GM18498 (cell line): ENCODE data around the gene SLC7A6.

Experiments used
- ATAC-seq: cut with Tn5 transposase; IDR thresholded peaks from one replicate; pipeline ENCODE4 v1.9.1; 2021; ENCODE audit warnings: mild to moderate bottlenecking, moderate library complexity; ENCODE audit not compliant: unreplicated experiment

SLC7A6 gene

DNA sequence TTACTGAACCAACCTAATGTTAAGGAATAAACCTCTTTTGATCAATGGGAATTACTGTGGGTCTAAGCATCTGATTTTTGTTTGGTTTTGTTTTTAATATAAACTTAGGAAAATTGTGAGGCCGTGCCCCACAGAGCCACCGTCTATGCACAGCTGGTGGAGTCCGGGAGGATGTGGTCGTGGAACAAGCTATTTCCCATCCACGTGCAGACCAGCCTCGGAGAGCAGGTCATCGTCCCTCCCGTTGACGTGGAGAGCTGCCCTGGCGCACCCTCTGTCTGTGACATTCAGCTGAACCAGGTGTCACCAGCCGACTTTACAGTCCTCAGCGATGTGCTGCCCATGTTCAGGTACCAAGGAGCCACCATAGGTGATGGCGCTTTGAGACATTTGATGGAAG lies 74.9 kb downstream of the SLC7A6 start:
- ATAC-seq: no peak

DNA sequence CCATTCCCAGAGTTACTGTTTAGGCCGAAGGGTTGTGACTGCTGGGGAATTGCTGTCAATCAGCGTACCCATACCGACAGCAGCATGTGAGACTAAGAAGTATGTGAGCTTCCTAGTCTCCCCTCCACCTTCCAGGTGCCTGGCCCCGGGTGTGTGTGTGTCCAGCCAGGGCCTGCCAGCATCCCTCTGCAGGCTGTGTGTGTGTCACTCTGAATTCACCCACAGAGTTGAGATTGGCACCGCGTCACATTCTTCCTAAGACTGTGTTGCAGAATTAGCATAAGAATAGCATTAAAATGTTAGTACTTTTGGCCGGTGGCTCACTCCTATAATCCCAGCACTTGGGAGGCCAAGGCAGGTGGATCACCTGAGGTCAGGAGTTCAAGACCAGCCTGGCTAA lies 78.3 kb downstream of the SLC7A6 start:
- no peak for ATAC-seq

DNA sequence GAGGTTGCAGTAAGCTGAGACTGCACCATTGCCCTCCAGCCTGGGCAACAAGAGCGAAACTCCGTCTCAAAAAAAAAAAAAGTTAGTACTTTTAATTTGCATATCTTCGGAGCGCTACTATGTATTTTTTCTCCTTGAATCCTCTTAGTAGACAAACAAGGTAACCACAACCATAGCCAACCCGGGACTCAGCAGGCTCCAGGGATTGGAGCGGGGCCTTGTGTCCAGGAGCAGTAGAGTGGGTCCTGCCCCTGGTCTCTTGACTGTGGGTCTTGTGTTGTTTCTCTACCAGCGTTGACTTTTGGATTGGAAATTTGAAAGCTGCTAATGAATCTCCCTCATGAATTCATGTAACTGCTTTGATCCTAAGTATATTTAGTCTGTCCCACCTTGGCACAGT lies 78.8 kb downstream of the SLC7A6 start:
- no peak for ATAC-seq

GRCh38 chr16:68344252-68344651 lies 79.9 kb downstream of the SLC7A6 start:
- no peak for ATAC-seq

GRCh38 chr16:68345351-68345810 lies 81.1 kb downstream of the SLC7A6 start:
- no peak for ATAC-seq

DNA sequence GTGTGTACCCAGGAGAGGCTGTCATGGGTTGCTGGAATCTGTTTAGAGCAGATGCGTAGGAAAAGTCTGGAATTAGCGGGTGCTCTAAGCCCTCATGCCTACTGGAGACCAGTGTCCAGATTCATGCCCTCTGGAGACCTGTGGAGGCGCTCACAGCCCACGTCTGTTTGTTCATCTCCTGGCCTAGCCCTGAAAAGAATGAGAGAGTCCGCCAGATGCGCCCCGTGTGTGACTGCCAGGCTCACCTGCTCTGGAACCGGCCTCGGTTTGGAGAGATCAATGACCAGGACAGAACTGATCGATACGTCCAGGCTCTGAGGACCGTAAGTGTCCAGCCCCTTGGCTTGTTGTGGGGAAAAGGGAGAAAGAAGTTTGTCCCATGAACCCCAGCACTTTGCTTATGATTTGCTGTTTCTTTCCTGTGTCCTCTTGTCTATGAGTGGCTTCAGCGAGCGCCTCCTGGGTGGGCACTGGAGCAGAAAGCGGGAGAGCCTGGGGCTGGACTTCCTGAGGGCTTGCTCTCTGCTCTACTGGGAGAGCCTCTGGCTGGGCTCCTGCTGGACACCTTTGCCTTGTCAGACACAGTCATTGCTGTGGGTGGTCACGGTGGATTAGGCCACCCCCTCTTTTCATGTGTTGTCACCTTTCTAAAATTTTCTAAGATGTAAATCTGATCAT lies 81.8 kb downstream of the SLC7A6 start:
- ATAC-seq: no peak

GRCh38 chr16:68346892-68347480 lies 82.7 kb downstream of the SLC7A6 start:
- ATAC-seq: no peak

DNA sequence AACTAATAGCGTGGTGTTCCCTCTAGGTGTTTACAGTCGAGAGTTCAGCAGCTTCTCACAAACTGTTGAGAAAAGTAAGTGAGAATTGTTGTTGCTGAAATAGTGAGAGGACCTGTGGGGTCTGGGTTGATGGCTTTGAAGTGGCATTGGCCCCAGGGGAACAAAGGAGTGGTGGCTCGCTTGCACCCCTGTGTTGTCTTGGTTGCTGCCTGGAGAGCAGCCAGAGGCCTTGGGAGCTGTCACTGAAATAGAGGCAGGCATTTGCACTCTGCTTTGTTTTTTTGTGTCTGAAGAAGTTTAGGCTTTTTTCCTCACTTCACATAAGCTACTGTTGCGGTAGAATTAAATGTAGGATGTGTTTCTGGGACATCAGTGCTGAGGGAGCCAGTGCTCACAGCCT lies 83.3 kb downstream of the SLC7A6 start:
- no peak for ATAC-seq

- no peak for ATAC-seq
Measured at GRCh38 chr16:68348639-68349445, 84.5 kb downstream of the SLC7A6 start.

- ATAC-seq: no peak
Measured at GRCh38 chr16:68349838-68350410, 85.6 kb downstream of the SLC7A6 start.

GRCh38 chr16:68350813-68351350 lies 86.6 kb downstream of the SLC7A6 start:
- ATAC-seq: no peak
